Ovary (tissue), 9 donors: ENCODE results near the gene DCPS. TPM values are rescaled to one million over a fixed set of nuclear protein-coding genes. Genes with fewer than 3 reads are reported as not detected.

ENCODE experiments used
- DNase-seq, 5 donors: peaks; one replicate each; pipeline ENCODE4 v3.0.0-alpha.2; 2019 to 2020
- H3K27ac ChIP-seq, 2 donors: fragments of 200-600 bp; one replicate each; pipeline versions ENCODE4 v1.5.1 to v1.8.0; 2019 to 2022
- H3K27me3 ChIP-seq: fragments of 200-600 bp; one replicate; pipeline ENCODE4 v1.8.0; 2022
- H3K36me3 ChIP-seq: fragments of 200-600 bp; sonication (generic); one replicate; pipeline ENCODE4 v1.5.1; 2019
- H3K4me1 ChIP-seq: one replicate; pipeline ENCODE4 v1.8.1; 2013; ENCODE audit warnings: mild to moderate bottlenecking, moderate library complexity; ENCODE audit not compliant: insufficient read depth
- H3K4me3 ChIP-seq: fragments of 200-600 bp; sonication (generic); one replicate; pipeline ENCODE4 v1.5.1; 2017
- H3K9me3 ChIP-seq, 2 donors: fragments of 200-600 bp in 1 of 2; sonication (generic) in 1 of 2; one replicate each; pipeline versions ENCODE4 v1.5.1 to v1.8.1; 2013 to 2019; ENCODE audit warnings: mild to moderate bottlenecking in 1 of 2, moderate library complexity in 1 of 2
- CTCF ChIP-seq, 3 donors: fragments of 450-650 bp in 2 of 3; fragments of 200-600 bp in 1 of 3; IDR thresholded peaks; one replicate each; pipeline versions ENCODE4 v1.5.1 to v1.8.0; 2016 to 2022; ENCODE audit warnings: antibody characterized with exemption in 3 of 3, mild to moderate bottlenecking in 1 of 3
- EP300 ChIP-seq: sonication (generic); formaldehyde crosslinking; IDR thresholded peaks from one replicate; pipeline ENCODE4 v1.6.1; 2017; ENCODE audit warnings: antibody characterized with exemption
- POLR2A ChIP-seq: fragments of 450-650 bp; IDR thresholded peaks from one replicate; pipeline ENCODE4 v1.6.1; 2017; ENCODE audit warnings: antibody characterized with exemption, mild to moderate bottlenecking, moderate library complexity
- WGBS, 3 donors: extraction: QIAGEN DNeasy Blood & Tissue Kit in 1 of 3; methylation state at CpG; one replicate each; pipeline versions ENCODE4 v1.1.5 to v1.1.7; 2013 to 2017; 5-methylcytosine and 5-hydroxymethylcytosine counted together
- intact Hi-C, 4 donors: fragments of 100-400 bp; cut with DNase I; formaldehyde crosslinking; loops; one replicate each; pipeline versions ENCODE4 v1.11.0 to v1.15.1; 2022 to 2023
- polyA plus RNA-seq, 2 donors: library from polyadenylated mRNA; stranded (reverse); fragments of 200-250 nt in 1 of 2; fragments of 350-450 nt in 1 of 2; fragmentation: Illumina TruSeq in 1 of 2; extraction: RNeasy Lipid Tissue Mini Kit (QIAGEN cat#74804) in 1 of 2; gene quantifications; one replicate each; pipeline ENCODE4 v1.2.3, GENCODE V29; 2013 to 2014
- total RNA-seq, 7 donors: library from RNA; depleted of rRNA in 2 of 7; stranded (reverse); fragments of >200 nt in 2 of 7; fragmentation: NEBNext Ultra II Directional in 3 of 7; extraction: Animal tissue kit (Norgen Biotek cat#: 25700) in 3 of 7; gene quantifications; one replicate each; pipeline versions ENCODE4 v1.1.0 to v1.2.4, GENCODE V29; 2016 to 2023
- donor health status: DM: no; HTN: no; CAD: no; lungs with moderate emphysema.
- donor health status: DM: no; HTN: no; CAD: no.
- donor health status: Bipolar disorder and iron deficiency.
- donor health status: DM: yes; HTN: yes; CAD: no.
- donor health status: DM: no; HTN: no; CAD: no.
- donor health status: DM: yes; HTN: yes; CAD: no.

The DCPS gene
- total and polyA plus RNA-seq, 9 donors = 6.6 to 17.2 (median 13.5) TPM

GRCh38 chr11:126391286-126391954 lies 87.6 kb downstream of the DCPS start:
- WGBS, 3 donors = 69 to 77% (median 70%) methylated on average over 7 of the region's 7 CpGs
- H3K9me3 ChIP-seq = no peaks in the 10 kb centered on the region
- no peak overlapping the region for H3K4me3 ChIP-seq
- H3K36me3 ChIP-seq = no peaks in the 10 kb centered on the region
- no peaks in the 10 kb centered on the region for H3K27me3 ChIP-seq
- peak in 3 of 5 donors; percentile 21 to 33 (median 31) for DNase-seq
- intact Hi-C loops = loop anchor here in 1 of 4 donors (5.0 kb wide), 1 partner anchor 34 kb away; the partner anchor contains the start of gene ST3GAL4
- no peak overlapping the region for H3K27ac ChIP-seq
- H3K4me1 ChIP-seq = peaks cover 37% of the 10 kb centered on the region
- no peak for TF ChIP-seq POLR2A
- no peak for TF ChIP-seq EP300
- no peak for TF ChIP-seq CTCF (IDR thresholded peaks at IDR 0.05)

- Histone ChIP-seq H3K4me3 (no peak overlapping the region), H3K4me1 (peaks cover 42% of the 10 kb centered on the region), H3K9me3 (no peaks in the 10 kb centered on the region), H3K27ac (no peak overlapping the region), H3K27me3 (no peaks in the 10 kb centered on the region), H3K36me3 (no peaks in the 10 kb centered on the region)
- intact Hi-C loops = loop anchor here in 1 of 4 donors (5.0 kb wide), 1 partner anchor 35 kb away; the partner anchor contains the start of gene ST3GAL4
- TF ChIP-seq CTCF (IDR thresholded peaks at IDR 0.05) (peak in 1 of 3 donors; percentile 17), POLR2A (no peak)
- peak in 3 of 5 donors; percentile 40 to 48 (median 48) for DNase-seq
- WGBS, 3 donors = 43 to 54% (median 44%) methylated on average over 8 of the region's 8 CpGs
Observed at GRCh38 chr11:126391970-126392632, 88.2 kb downstream of the DCPS start.

GRCh38 chr11:126392633-126393013 lies 88.8 kb downstream of the DCPS start:
- no peak overlapping the region for H3K27ac ChIP-seq
- H3K4me1 ChIP-seq = peaks cover 44% of the 10 kb centered on the region
- no peaks in the 10 kb centered on the region for H3K27me3 ChIP-seq
- H3K4me3 ChIP-seq = no peak overlapping the region
- no peaks in the 10 kb centered on the region for H3K36me3 ChIP-seq
- intact Hi-C loops = loop anchor here in 1 of 4 donors (5.0 kb wide), 1 partner anchor 35 kb away; the partner anchor contains the start of gene ST3GAL4
- no peak for TF ChIP-seq POLR2A
- TF ChIP-seq EP300 = no peak
- H3K9me3 ChIP-seq = no peaks in the 10 kb centered on the region
- DNase-seq = peak in 3 of 5 donors; percentile 26 to 44 (median 29)
- WGBS, 3 donors = 18 to 25% (median 21%) methylated on average over 4 of the region's 4 CpGs

- Histone ChIP-seq H3K9me3 (no peaks in the 10 kb centered on the region), H3K27me3 (no peaks in the 10 kb centered on the region), H3K27ac (no peak overlapping the region), H3K4me3 (no peak overlapping the region), H3K4me1 (peaks cover 44% of the 10 kb centered on the region), H3K36me3 (no peaks in the 10 kb centered on the region)
- TF ChIP-seq EP300 (no peak), POLR2A (no peak), CTCF (IDR thresholded peaks at IDR 0.05) (no peak)
- DNase-seq = peak in 3 of 5 donors; percentile 27 to 43 (median 29)
- 80 to 87% (median 85%) methylated on average over 5 of the region's 5 CpGs for WGBS, 3 donors
- intact Hi-C loops = loop anchor here in 1 of 4 donors (5.0 kb wide), 1 partner anchor 36 kb away; the partner anchor contains the start of gene ST3GAL4
Observed at GRCh38 chr11:126393143-126393542, 89.3 kb downstream of the DCPS start.
